HL-60 (cell line): ENCODE measurements around the gene NUP62.

Experiments used
- CTCF ChIP-seq: IDR thresholded peaks from one replicate; pipeline ENCODE4 v1.5.1; 2011; ENCODE audit warnings: low read length, control low read depth, inconsistent platforms; ENCODE audit not compliant: insufficient read depth
- GABPA ChIP-seq: IDR thresholded peaks from 2 replicates; pipeline ENCODE4 v1.6.1; 2012; ENCODE audit warnings: low read depth
- POLR2AphosphoS5 ChIP-seq: IDR thresholded peaks from 2 replicates; pipeline ENCODE4 v1.6.1; 2012; ENCODE audit warnings: low read depth

- TF ChIP-seq CTCF (no peak), POLR2AphosphoS5 (no peak), GABPA (no peak)
Observed at GRCh38 chr19:49954933-49955332, 25.6 kb upstream of the NUP62 start.
